ENCODE measurements around the gene CTIF.
"Not testable (repeated sequence)": the region's sequence is repeated elsewhere in the genome, so short reads cannot be mapped to it uniquely, and the experiment has no call there.

The CTIF gene

DNA sequence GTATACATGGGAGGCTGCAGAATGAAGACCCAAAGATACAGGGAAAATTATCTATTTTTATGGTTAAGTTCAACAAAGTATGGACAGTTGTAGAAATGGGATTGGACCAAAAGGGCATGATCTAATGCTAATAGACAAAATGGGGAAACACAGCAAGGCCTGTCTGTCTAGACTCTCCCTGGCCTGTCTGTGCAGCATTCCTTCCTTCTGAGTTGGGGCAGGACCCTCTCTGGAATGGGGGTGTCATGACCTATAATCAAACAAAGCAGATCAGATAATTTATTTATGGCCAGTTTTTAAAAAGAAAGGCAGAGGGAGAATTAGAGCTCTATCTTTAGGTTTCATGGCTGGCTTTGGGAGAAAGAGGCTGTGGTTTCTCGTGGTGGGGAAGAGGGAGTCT, 104.4 kb downstream of the CTIF start:
- FAIRE-seq (no peak), DNase-seq (ENCODE audit: insufficient read length) (no peak)
- TF ChIP-seq TAF1 (IDR thresholded peaks at IDR 0.05; ENCODE audit: borderline replicate concordance, low read depth, low read length), result no peak

DNA sequence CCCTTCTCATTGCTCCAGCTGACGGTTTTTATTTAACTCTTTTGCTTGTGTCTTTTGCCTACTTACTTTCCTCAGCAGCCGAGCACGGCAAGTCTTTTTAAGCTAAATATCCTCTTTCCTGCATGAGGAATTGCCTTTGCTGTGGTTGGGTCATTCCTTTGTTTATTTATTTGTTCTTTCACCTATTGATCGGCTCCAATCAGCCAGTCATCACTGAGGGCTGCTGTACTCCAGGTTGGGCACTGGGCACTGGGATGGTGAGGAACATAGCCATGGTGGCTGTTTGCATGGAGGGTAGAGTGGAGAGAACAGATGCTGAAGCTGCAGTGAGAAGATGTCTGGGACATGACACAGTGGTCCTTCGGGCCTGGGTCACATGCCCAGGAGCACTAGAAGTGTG, 105.2 kb downstream of the CTIF start:
- TF ChIP-seq POLR2AphosphoS5 (IDR thresholded peaks at IDR 0.05; ENCODE audit: low read depth, low read length) (no peak), TAF1 (IDR thresholded peaks at IDR 0.05; ENCODE audit: borderline replicate concordance, low read depth, low read length) (no peak), POLR2A (IDR thresholded peaks at IDR 0.05; ENCODE audit: low read depth, low read length) (no peak)
- FAIRE-seq, result no peak
- no peak for DNase-seq (ENCODE audit: insufficient read length)

DNA sequence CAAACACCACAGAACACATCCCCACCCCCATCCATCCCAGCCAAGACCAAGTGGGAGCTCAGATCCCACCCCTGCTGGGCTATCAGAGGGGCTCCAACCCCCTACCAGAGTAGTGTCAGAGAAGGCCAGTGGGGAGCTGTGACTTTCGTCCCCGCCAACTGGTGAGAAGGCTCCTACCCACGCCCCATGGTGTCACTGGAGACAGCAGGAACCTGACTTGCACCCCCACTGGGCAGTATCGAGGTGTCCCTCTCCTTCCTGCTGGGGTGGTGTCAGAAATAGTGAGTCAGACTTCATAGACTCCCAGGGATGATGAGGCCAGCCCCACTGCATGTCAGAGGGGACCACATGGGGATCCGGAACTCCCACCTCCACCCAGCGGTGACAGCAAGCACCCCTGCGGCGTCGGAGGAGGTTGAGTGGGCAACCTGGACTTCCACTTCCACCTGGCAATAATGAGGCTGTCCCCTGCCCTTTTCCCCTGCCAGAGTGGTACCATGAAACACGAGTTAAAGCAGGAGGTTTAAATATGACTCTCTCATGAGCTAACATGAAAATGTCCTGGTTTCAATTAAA, 106.7 kb downstream of the CTIF start:
- no peak for TF ChIP-seq POLR2A (IDR thresholded peaks at IDR 0.05; ENCODE audit: low read depth, low read length)
- no peak for TF ChIP-seq TAF1 (IDR thresholded peaks at IDR 0.05; ENCODE audit: borderline replicate concordance, low read depth, low read length)
- TF ChIP-seq POLR2AphosphoS5 (IDR thresholded peaks at IDR 0.05; ENCODE audit: low read depth, low read length), result no peak
- no peak for FAIRE-seq
- no peak for DNase-seq (ENCODE audit: insufficient read length)

DNA sequence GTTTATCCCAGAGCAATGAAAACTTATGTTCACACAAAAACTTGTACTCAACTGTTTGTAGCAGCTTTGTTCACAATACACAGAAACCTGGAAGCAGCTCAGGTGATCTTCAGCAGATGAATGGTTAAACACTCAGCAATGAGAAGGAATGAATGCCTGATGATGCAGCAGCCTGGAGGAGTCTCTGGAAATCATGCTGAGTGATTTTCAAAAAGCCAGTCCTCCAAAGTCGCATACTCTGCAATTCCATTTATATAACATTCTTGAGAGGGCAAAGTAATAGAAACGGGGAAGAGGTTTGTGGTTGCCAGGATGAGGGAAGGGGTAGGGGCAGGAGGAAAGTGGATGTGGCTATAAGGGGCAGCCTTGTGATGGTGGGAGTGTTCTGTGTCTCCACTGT, 108.1 kb downstream of the CTIF start:
- DNase-seq (ENCODE audit: insufficient read length), result no peak
- TF ChIP-seq POLR2AphosphoS5 (IDR thresholded peaks at IDR 0.05; ENCODE audit: low read depth, low read length) (no peak), POLR2A (IDR thresholded peaks at IDR 0.05; ENCODE audit: low read depth, low read length) (no peak), TAF1 (IDR thresholded peaks at IDR 0.05; ENCODE audit: borderline replicate concordance, low read depth, low read length) (no peak)
- FAIRE-seq, result no peak

DNA sequence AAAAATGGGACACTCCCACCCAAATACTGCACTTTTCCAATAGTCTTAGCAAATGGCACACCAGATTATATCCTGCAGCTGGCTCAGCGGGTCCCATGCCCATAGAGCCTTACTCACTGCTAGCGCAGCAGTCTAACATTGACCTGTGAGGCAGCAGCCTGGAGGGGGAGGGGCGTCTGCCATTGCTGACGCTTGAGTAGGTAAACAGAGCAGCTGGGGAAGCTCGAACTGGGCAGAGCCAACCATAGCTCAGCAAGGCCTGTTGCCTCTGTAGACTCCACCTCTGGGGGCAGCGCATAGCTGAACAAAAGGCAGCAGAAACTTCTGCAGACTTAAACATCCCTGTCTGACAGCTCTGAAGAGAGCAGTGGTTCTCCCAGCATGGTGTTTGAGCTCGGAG, 110.4 kb downstream of the CTIF start:
- no peak for TF ChIP-seq TAF1 (IDR thresholded peaks at IDR 0.05; ENCODE audit: borderline replicate concordance, low read depth, low read length)
- no peak for TF ChIP-seq POLR2AphosphoS5 (IDR thresholded peaks at IDR 0.05; ENCODE audit: low read depth, low read length)
- TF ChIP-seq POLR2A (IDR thresholded peaks at IDR 0.05; ENCODE audit: low read depth, low read length), result no peak
- FAIRE-seq, result no peak
- no peak for DNase-seq (ENCODE audit: insufficient read length)

DNA sequence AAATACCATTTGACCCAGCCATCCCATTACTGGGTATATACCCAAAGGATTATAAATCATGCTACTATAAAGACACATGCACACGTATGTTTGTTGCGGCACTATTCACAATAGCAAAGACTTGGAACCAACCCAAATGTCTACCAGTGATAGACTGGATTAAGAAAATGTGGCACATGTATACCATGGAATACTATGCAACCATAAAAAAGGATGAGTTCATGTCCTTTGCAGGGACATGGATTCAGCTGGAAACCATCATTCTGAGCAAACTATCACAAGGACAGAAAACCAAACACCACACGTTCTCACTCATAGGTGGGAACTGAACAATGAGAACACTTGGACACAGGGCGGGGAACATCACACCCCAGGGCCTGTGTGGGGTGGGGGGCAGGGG, 115.8 kb downstream of the CTIF start:
- not testable (repeated sequence) for FAIRE-seq; DNase-seq (ENCODE audit: insufficient read length)

DNA sequence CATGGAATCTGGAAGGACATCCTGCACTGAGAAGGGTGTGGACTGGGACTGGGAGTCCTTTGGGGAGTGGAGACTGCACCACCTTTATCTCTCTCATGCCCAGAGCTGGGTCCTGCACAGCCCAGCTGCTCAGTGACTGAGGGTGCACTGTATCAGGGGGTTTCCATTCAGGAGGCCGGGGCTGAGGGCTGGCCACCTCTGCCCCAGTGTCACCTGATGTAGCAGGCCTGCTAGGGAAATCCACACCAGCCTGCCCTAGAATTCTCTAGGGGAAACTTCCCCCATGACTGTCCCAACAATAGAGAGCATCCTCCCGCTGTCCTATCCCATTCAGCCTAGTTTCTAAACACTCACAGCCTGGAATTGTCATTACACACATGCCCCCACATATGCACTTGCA, 116.7 kb downstream of the CTIF start:
- no peak for DNase-seq (ENCODE audit: insufficient read length)
- FAIRE-seq, result no peak
- TF ChIP-seq POLR2A (IDR thresholded peaks at IDR 0.05; ENCODE audit: low read depth, low read length) (no peak), TAF1 (IDR thresholded peaks at IDR 0.05; ENCODE audit: borderline replicate concordance, low read depth, low read length) (no peak), POLR2AphosphoS5 (IDR thresholded peaks at IDR 0.05; ENCODE audit: low read depth, low read length) (no peak)

DNA sequence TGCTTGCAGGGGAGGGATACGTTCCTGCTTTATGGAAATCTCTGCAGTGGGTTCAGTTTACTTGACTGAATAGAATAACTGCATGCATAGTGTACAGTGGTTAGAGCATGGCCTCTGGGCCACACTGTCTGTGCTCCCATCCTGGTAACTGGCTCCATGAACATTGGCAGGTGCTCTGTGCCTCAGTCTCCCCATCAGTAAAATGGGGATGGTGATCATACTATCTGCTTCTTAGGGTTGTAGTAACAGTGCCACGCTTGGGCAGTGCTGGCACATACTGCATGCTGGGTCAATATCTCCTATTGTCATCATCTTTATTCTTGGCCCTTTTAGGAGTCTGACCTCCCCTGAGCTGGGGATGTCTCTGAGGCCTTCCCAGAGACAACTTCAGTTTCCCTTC, 117.3 kb downstream of the CTIF start:
- FAIRE-seq, result no peak
- no peak for TF ChIP-seq POLR2AphosphoS5 (IDR thresholded peaks at IDR 0.05; ENCODE audit: low read depth, low read length)
- no peak for TF ChIP-seq TAF1 (IDR thresholded peaks at IDR 0.05; ENCODE audit: borderline replicate concordance, low read depth, low read length)
- no peak for TF ChIP-seq POLR2A (IDR thresholded peaks at IDR 0.05; ENCODE audit: low read depth, low read length)
- no peak for DNase-seq (ENCODE audit: insufficient read length)

DNA sequence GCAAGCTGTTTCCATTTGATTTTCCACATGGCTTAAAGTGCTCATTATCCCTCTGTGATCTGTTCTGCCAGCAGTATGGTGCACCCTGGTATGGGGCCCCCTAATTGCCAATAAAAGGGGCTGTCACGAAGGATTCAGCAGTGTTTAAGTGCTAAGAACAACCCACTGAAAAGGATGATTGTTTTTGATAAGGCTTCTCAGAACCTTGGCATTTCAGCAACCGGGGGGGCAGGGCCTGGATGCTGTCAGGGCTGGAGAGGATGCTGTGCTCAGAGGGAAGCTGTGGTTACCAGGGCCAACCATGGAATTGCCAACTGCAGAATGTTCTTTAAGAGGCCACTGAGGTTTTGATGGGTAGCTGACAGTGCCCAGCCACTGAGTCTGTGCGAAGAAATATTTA, 117.8 kb downstream of the CTIF start:
- DNase-seq (ENCODE audit: insufficient read length) (no peak), FAIRE-seq (no peak)
- TF ChIP-seq POLR2AphosphoS5 (IDR thresholded peaks at IDR 0.05; ENCODE audit: low read depth, low read length), result no peak
- TF ChIP-seq TAF1 (IDR thresholded peaks at IDR 0.05; ENCODE audit: borderline replicate concordance, low read depth, low read length), result no peak
- TF ChIP-seq POLR2A (IDR thresholded peaks at IDR 0.05; ENCODE audit: low read depth, low read length), result no peak

DNA sequence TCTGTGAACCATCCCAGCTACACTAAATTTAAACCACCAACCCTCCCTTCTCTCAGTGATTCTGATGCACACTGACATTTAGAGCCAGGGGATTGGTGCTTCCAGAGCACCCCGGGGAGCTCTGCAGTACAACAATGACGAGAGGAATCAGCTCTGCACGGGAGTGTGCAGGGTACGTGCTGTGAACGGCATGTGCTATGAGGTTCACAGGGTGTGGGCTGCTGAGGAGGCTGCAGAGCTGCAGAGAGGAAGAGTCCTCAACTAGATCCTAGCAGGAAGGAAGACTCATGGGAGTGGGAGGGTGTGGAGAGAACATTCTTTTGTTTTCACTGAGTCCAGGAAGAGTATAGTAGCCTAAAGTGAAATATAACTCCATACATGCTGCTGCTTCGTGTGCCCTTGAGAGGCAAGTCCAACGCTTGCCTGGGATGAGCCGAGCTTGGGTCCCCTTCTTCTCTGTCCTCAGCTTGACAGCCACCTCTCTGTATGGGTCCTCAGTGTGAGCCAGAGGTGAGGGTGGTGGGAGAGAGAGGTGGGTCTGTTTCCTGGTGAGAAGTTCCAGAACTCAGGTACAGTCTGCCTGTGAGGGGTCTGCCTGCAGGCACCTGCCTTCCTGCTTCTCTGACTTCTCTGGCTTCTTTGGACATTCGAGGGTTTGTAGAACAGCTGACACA, 118.8 kb downstream of the CTIF start:
- DNase-seq (ENCODE audit: insufficient read length) (no peak), FAIRE-seq (no peak)
- TF ChIP-seq TAF1 (IDR thresholded peaks at IDR 0.05; ENCODE audit: borderline replicate concordance, low read depth, low read length) (no peak), POLR2A (IDR thresholded peaks at IDR 0.05; ENCODE audit: low read depth, low read length) (no peak), POLR2AphosphoS5 (IDR thresholded peaks at IDR 0.05; ENCODE audit: low read depth, low read length) (no peak)

DNA sequence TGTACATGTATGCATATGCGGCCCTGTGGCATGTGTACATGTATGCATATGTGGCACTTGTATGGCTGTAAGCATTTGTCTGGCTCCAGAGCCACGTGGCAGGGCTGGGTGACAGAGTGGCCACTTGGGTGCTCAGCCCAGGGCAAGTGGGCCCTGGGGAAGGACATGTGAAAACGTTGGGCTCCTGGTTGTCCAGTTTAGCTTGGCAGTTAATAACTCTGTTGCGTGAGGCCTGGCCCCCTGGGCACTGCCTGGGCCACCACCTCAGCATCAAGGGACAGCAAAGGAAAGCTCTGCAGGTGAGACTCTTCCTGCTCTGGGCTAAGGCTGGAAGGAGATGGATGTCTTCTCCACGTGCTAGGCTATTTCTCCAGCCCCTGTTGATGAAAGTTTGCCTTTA, 119.9 kb downstream of the CTIF start:
- FAIRE-seq (no peak), DNase-seq (ENCODE audit: insufficient read length) (no peak)
- TF ChIP-seq POLR2A (IDR thresholded peaks at IDR 0.05; ENCODE audit: low read depth, low read length) (no peak), POLR2AphosphoS5 (IDR thresholded peaks at IDR 0.05; ENCODE audit: low read depth, low read length) (no peak), TAF1 (IDR thresholded peaks at IDR 0.05; ENCODE audit: borderline replicate concordance, low read depth, low read length) (no peak)

DNA sequence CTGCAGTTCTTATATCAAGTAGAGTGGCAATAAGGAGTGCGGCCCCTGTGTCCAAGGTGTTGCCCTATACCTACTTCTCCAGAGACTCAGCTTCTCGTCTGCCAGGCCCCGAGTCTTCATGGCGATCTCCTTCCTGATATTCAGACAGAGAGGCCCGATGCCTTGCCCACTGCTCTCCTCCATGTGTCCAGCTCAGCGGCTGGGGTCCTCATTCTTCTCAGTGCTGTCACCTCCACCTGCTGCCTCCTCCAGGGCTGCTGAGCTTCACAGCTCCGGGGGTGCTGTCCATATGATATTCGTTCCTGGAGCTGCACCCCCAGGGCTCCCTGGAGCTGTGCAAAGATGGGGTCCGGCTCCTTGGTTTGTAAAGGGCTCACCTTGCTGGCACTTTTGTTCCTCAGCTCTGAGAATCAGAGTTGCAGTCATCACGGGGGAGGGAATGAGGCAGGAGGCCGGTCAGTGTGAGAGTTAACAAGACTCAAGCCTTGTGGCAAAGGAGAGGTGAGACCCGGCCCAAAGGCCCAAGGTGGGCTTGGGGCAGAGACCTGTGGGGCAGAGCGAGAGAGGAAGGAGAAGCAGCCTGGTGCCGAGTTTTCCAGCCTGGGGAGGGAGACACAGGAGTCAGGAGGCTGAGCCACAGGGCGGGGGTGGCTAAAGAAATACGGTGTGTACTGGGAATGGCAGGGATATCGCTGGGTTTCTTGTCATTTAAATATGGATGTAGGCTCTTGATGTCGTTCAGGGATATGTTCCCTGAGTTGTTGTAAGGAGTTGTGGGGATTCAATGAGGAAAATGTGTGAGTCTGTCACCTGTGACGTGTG, 120.6 kb downstream of the CTIF start:
- DNase-seq (ENCODE audit: insufficient read length), result no peak
- FAIRE-seq, result no peak
- TF ChIP-seq POLR2A (IDR thresholded peaks at IDR 0.05; ENCODE audit: low read depth, low read length) (no peak), POLR2AphosphoS5 (IDR thresholded peaks at IDR 0.05; ENCODE audit: low read depth, low read length) (no peak), TAF1 (IDR thresholded peaks at IDR 0.05; ENCODE audit: borderline replicate concordance, low read depth, low read length) (no peak)
